Measurements from ENCODE around the gene MFAP1. TPM values are rescaled to one million over a fixed set of nuclear protein-coding genes. Genes with fewer than 3 reads are reported as not detected.

The MFAP1 gene
- total RNA-seq, 2 donors from 2014 or later: 16.6 to 17.7 TPM

DNA sequence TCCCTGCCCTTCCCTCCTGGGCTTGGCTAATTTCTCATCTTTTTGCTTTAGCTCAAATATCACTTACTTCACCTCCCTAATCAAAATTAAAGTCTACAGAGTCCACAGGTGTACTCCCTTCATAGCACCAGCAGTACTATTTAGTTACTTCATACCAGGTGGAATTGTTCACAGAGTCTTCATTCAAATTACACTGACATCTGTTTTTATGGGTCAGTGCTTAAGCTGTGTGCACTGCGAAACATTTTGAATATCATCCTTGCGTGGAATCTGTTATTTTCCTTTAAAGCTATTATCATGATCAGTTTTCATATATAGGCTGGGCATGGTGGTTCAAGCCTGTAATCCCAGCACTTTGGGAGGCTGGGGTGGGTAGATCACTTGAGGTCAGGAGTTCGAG is 35.1 kb downstream of the MFAP1 start:
- DNase-seq (ENCODE audit: low spot score): no peak
- intact Hi-C loops (cut with DNase I): no loop called here

DNA sequence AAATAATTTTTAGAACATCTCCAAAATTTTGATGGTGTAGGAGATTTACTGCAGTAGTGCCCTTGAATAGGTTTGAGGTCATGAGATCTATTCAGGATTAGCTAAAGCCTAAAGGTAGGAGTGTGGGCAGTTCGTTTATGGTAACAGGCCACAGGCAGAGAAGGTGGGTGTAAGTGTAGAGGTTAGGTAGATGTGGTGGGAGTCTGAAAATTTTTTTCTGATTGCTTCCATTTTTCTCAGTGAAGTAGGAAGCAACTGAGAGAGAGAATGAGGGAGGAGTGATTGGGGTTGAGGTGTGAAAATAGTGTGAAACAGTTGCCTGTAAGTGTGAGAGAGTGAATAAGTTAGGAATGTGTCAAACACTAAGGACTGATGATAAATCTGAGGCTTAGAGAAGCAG is 45.5 kb downstream of the MFAP1 start:
- intact Hi-C loops (cut with DNase I): no loop called here

GRCh38 chr15:43777267-43777914 is 47.1 kb downstream of the MFAP1 start:
- intact Hi-C loops (cut with DNase I): no loop called here
- peak; percentile 93 for DNase-seq (ENCODE audit: low spot score)

More for the DNA sequence above, 45.5 kb downstream of the MFAP1 start:
- no peak for DNase-seq (ENCODE audit: low spot score)

GRCh38 chr15:43776718-43777266 is 47.7 kb downstream of the MFAP1 start, which contains the start of gene ELL3:
Gene ELL3, minus strand, starts transcription at chr15:43776966. Its CDS starts 65 bp downstream, at chr15:43776901.
- DNase-seq (ENCODE audit: low spot score): peak; percentile 94
- intact Hi-C loops (cut with DNase I): no loop called here

GRCh38 chr15:43776101-43776717 is 48.3 kb downstream of the MFAP1 start:
- no peak for DNase-seq (ENCODE audit: low spot score)
- intact Hi-C loops (cut with DNase I): no loop called here

GRCh38 chr15:43775411-43775965 is 49.0 kb downstream of the MFAP1 start:
- intact Hi-C loops (cut with DNase I): no loop called here
- DNase-seq (ENCODE audit: low spot score): no peak

- no peak for DNase-seq (ENCODE audit: low spot score)
- intact Hi-C loops (cut with DNase I): no loop called here
Observed at GRCh38 chr15:43774062-43774461, 50.4 kb downstream of the MFAP1 start.

DNA sequence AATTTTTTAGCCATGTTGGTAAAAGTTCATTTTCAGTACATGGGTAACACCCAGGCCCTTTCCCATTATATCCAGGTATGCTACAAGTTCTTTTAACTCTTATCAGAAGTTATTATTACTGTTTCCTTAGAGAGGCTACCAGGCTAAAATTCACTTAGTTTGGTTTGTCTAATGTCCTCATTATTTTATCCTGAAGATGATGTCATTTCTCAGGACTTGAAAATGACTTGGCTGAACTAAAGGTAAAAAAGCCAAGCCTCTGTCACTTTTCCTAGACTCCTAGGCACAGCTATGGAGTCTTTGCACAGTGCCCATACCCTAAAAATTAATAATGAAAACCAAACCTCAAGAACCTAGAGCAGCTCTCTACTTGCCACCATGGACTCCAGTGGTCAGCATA is 51.9 kb downstream of the MFAP1 start:
- DNase-seq (ENCODE audit: low spot score): no peak
- intact Hi-C loops (cut with DNase I): no loop called here

- intact Hi-C loops (cut with DNase I): no loop called here
- no peak for DNase-seq (ENCODE audit: low spot score)
Observed at GRCh38 chr15:43771816-43772215, 52.7 kb downstream of the MFAP1 start.

GRCh38 chr15:43769584-43770228 is 54.8 kb downstream of the MFAP1 start:
- DNase-seq (ENCODE audit: low spot score): no peak
- intact Hi-C loops (cut with DNase I): no loop called here

DNA sequence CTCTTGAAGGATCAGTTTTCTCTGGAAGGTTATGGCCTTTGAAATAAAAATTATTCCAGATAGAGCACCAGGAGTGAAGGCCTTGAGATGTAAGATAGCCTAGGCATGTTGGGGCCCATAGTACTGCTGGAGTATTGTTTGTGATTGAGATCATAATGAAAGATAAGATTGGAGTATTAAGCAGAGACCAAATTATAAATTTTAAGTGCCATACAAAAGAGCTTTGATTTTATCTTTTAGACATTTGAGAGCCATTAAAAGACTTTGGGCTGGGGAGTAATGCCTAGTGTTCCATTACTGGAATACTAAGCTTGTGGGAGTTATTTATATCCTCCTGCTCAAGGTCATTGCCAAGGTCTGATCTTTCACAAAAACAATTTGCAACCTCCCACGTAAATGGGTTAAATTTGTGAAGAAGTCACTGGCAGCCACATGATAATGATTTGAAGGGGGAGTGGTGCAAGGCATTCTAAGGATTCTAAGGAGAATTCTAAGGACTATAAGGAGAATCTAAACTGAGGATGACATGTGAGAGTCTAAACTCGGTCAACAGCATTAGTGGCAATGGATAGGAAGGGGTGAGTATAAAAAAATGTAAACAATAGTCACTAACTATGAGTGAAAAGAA is 60.6 kb downstream of the MFAP1 start:
- intact Hi-C loops (cut with DNase I): no loop called here
- no peak for DNase-seq (ENCODE audit: low spot score)

DNA sequence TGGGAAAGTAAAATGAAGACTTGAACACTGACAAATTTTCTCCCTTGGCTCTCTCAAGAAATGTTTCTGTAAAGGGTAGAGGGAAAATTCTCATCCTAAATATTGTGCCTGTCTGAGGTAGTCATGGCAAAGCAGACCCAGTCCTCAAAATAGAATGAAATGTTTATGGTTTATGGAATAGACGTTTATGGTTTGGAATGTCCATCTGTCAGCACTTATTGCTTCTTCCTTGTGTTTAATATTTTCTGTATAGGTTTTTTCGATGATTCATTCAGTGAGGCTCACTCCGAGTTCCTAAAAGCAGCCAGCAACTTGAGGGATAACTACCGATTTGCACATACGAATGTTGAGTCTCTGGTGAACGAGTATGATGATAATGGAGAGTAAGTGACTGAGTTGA is 61.7 kb downstream of the MFAP1 start:
- DNase-seq (ENCODE audit: low spot score): no peak
- intact Hi-C loops (cut with DNase I): no loop called here

Small RNA genes lying within 50 kb of the gene (microRNA-seq; reads per million reads assigned to microRNA genes)
- 0 reads per million in 2 donors for gene MIR1282 (ENCODE audit: borderline microRNAs expressed in 2 of 2)

Other genes with a start within 250 kb of the MFAP1 start
- gene PPIP5K1, start 234.5 kb downstream of the MFAP1 start, total RNA-seq: 10 to 100 TPM; 22.7 to 31.5 TPM
- not detected for gene CKMT1B, start 230.7 kb downstream of the MFAP1 start, total RNA-seq
- gene STRC, start 205.9 kb downstream of the MFAP1 start, total RNA-seq: under 1 TPM; 0.19 to 0.56 TPM
- gene CATSPER2, start 175.8 kb downstream of the MFAP1 start, total RNA-seq: 1 to 10 TPM; 3.1 to 3.2 TPM
- gene CKMT1A, start 130.8 kb downstream of the MFAP1 start, total RNA-seq: not detected
- gene PDIA3, start 78.3 kb downstream of the MFAP1 start, total RNA-seq: 100 to 1,000 TPM; 258 to 368 TPM
- gene ELL3, start 47.7 kb downstream of the MFAP1 start, total RNA-seq: 1 to 10 TPM; 2.2 TPM
- 100 to 1,000 TPM; 618 to 766 TPM for gene SERF2, start 32.4 kb downstream of the MFAP1 start, total RNA-seq
- not detected for gene SERINC4, start 24.5 kb downstream of the MFAP1 start, total RNA-seq
- 10 to 100 TPM; 11.3 to 11.9 TPM for gene HYPK, start 24.1 kb downstream of the MFAP1 start, total RNA-seq
- gene WDR76, start 2.3 kb upstream of the MFAP1 start, total RNA-seq: 1 to 10 TPM; 3.9 to 6.2 TPM

Measured in posterior vena cava (tissue), 2 donors.